GM18517 (cell line): ENCODE measurements around the gene GPR141.
A peak's percentile ranks its signal among the peaks of the same experiment; 100 is the strongest.

Experiments
- ATAC-seq: cut with Tn5 transposase; IDR thresholded peaks from one replicate; pipeline ENCODE4 v1.9.1; 2021; ENCODE audit warnings: mild to moderate bottlenecking, moderate library complexity; ENCODE audit not compliant: unreplicated experiment

The GPR141 gene

GRCh38 chr7:37730501-37730900, 46.9 kb downstream of the GPR141 start:
- ATAC-seq: no peak

GRCh38 chr7:37732253-37732652, 48.7 kb downstream of the GPR141 start:
- ATAC-seq: peak; percentile 69

- no peak for ATAC-seq
These were observed 49.3 kb downstream of the GPR141 start for GRCh38 chr7:37732888-37733287.

- no peak for ATAC-seq
These were observed 51.6 kb downstream of the GPR141 start for GRCh38 chr7:37735196-37735595.

- ATAC-seq: no peak
These were observed 54.8 kb downstream of the GPR141 start for GRCh38 chr7:37738321-37738720.

GRCh38 chr7:37740398-37740797, 56.8 kb downstream of the GPR141 start:
- no peak for ATAC-seq

GRCh38 chr7:37741776-37742175, 58.2 kb downstream of the GPR141 start:
- ATAC-seq: no peak

GRCh38 chr7:37751096-37751495, 67.5 kb downstream of the GPR141 start:
- no peak for ATAC-seq

GRCh38 chr7:37753398-37754050, 70.0 kb downstream of the GPR141 start:
- ATAC-seq: no peak

- ATAC-seq: no peak
These were observed 73.4 kb downstream of the GPR141 start for GRCh38 chr7:37756797-37757551.

GRCh38 chr7:37757563-37757962, 74.0 kb downstream of the GPR141 start:
- ATAC-seq: no peak

- ATAC-seq: no peak
These were observed 75.0 kb downstream of the GPR141 start for GRCh38 chr7:37758501-37759045.

GRCh38 chr7:37759526-37759925, 76.0 kb downstream of the GPR141 start:
- no peak for ATAC-seq

GRCh38 chr7:37765421-37765829, 81.9 kb downstream of the GPR141 start:
- no peak for ATAC-seq

- ATAC-seq: peak; percentile 91
These were observed 82.4 kb downstream of the GPR141 start for GRCh38 chr7:37765872-37766525.

- ATAC-seq: no peak
These were observed 85.0 kb downstream of the GPR141 start for GRCh38 chr7:37768611-37769010.

- no peak for ATAC-seq
These were observed 85.7 kb downstream of the GPR141 start for GRCh38 chr7:37769291-37769690.

GRCh38 chr7:37769726-37770125, 86.2 kb downstream of the GPR141 start:
- ATAC-seq: no peak

- ATAC-seq: no peak
These were observed 87.3 kb downstream of the GPR141 start for GRCh38 chr7:37770838-37771237.

- no peak for ATAC-seq
These were observed 87.8 kb downstream of the GPR141 start for GRCh38 chr7:37771342-37771741.

- no peak for ATAC-seq
These were observed 88.2 kb downstream of the GPR141 start for GRCh38 chr7:37771801-37772200.

- no peak for ATAC-seq
These were observed 92.4 kb downstream of the GPR141 start for GRCh38 chr7:37775921-37776320.
